M059J (cell line): ENCODE data around the gene BCL11B. TPM values are rescaled to one million over a fixed set of nuclear protein-coding genes. Genes with fewer than 3 reads are reported as not detected.
"Not testable (repeated sequence)": the region's sequence is repeated elsewhere in the genome, so short reads cannot be mapped to it uniquely, and the experiment has no call there.

Source experiments
- DNase-seq: peaks from one replicate; pipeline ENCODE4 v3.0.0-alpha.2; 2012; ENCODE audit warnings: low read depth
- total RNA-seq: library from RNA; depleted of rRNA; stranded (reverse); fragments of >200 nt; shearing (Covaris generic); gene quantifications from 2 replicates; pipeline ENCODE4 v1.2.3, GENCODE V29; 2014

Gene BCL11B
- total RNA-seq, 1 experiment from 2014 or later = 0.02 TPM

DNA sequence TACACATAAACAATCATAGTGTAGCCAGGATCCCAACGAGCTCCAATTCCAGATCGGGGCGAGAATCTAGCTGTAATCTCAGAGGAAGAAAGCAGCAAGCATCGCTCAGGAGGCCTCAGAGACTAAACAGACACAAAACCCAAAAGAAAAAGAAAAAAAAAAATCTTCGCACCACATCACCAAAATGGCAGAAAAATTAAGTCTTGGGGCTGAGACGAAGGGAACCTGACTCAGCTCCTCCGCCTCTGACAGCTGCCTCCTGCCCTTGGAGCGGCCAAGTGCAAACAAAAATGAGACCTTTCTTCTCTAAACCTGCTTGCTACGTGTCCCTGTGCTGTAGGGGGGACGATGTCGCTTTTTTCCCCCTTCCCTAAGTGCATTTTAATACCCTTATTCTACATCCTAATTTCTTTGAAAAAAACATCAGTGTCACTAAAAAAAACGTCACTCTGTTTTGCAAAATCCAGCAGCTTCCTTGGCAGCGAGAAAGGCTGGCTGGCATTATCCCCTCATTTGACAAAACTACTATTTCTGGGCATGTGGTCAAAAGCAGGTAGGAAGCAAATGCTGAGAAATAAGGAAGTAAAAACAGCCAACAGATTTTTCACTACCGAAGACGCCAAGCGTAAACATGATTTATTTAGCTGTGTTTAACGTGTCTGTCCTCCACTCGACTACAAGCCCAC lies 30.5 kb downstream of the BCL11B start:
- no peak for DNase-seq

DNA sequence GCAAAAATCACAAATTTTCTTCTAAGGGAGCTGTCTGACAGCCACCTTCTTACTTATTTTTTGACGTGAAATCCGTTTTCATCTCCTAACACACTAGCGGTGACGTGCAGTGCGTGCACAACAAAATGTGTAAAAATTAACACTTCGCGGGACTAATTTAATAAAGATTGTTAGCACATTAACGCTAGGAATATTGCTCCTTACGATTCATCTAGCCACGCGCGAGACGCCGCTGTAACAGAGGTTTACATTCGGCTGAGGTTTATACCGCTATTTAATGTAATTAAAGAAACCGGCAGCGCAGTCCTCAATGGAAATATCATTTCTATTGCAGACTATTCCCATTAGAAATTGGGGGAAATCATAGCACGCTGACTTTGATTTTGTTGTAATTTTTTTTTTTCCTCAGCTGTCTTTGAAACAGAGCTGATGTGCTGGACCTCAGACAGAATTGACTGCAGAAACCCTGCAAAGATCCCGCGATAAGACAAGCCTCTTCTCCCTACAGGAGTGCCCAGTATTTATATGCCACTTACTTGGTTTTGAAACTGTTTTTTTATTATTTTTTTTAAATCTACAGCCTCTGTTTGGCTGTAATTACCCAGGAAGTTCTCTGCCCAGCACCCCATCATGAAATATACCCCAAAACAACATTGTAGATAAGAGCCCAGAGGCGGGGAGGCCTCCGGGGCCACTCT lies 31.2 kb downstream of the BCL11B start:
- no peak for DNase-seq

DNA sequence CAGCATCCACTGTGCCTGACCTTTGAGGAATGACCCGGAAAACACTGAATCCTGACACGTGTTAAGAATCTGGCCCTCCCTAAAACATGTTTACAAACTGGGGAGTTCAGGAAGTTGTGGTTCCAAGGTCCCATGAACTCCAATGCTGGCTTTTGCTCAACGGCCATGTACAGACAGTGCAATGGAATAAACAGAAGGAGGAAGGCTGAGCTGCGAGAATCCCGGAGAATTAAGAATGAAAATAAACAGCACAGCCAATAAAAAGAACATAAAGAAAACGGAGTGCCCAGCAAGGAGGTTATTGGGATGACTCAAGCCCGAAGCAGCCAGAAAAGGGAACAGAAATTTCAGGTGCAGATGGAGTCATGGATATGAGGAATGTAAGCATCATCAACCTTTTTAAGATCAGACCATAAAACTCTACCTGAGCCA lies 32.3 kb downstream of the BCL11B start:
- peak; percentile 3 for DNase-seq

DNA sequence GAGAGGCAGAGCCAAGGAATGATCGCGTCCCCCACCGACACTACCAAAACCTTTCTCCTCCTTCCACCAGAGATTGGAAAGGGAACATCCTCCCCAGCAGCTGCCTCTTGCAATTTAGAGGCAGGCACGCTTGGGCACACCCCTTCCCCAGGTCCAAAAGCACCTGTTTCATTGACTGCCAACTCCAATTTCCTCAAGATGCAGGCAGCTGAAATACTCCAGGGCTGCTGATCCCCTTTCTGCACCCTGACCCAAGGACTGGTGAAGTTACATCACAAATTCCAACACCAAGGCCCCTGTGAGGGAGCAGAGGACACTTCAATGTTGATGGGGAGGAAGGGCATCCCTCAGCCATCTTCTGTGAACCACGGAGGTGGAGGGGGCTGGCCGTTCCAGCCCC lies 33.8 kb downstream of the BCL11B start:
- no peak for DNase-seq

DNA sequence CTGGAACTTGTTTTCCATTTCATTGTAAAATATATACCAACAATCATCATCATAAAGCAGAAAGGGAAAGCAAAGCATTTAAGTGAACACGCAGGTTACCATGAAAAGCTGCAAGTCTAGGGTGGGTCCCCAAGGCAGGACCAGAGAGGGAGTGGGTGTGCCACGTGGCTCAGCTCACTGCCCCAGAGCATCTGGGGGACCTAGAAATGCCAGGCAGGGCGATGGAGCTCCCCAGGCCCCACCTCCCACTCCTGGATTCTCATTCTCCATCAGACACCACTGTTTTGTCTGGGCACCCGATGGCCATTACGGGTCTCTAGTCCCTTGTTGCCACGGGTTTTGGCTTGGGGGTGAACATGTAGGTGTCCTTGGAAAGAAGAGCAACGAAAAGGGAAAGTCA lies 34.7 kb downstream of the BCL11B start:
- DNase-seq = no peak

DNA sequence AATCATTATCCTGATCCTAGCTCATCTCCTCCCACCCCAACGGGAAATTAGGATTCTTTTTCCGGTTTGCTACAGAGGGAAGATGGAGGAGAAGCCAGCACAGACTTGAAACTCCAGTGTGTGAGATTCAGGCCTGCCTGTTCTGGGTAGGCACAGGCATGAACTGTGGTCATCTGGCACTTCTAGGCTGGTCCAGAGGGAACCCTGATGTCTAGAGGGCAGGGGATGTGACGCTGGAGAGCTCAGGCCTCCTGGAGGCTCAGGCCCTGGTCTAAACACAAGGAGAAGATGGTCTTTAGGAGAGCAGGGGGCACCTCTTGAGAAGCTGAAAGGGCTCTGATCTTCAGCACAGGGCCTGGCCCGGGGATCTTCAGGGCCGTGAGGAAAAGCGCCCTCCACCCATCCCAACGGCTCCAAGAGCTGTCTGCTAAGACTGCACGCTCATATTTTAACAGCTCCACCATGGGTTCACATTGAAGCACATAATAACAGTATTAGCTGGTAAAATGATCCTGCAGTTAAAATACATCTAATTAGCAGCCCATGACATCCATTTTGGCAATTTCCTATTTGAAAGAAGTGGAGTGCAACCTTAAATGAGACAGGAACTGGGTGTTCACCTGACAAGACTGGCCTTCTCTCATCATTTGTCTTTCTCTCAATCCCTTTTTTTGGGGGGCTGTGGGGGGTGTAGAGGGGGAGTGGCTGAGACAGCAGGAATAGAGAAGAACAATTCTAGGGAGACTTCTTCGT lies 35.4 kb downstream of the BCL11B start:
- DNase-seq = no peak

DNA sequence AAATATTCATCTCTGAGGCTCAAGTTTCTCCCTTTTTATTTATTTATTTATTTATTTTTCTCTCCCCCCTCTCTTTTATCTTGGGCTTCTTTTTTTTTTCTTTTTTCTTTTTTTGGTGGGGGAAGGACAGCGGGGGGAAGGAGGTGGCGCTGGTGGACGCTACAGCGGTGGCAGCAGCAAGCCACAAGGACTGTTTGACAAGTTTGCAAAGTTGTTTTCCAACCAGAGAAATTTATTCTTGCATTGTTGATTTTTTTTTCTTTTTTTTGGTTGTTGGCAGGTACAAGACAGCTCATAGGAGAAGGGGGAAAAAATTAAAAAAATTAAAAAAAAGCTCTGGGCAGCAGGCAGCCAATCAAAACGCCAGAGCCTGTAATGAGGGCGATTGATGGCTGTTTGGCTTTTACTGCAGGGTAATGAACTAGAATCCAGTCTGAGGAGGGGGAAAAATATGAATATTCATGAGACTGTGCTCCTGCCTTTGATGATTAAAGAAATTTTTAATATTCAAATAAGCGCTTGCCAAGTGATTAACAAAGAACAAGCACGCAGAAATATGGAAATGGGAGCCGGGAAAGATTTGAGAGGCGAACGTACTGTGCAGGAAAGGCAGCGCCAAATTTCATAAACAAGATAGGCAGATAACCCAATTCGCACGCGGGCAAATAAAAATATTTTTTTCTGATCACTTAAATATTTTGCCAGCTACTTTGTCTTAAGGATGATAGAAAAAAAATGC lies 36.2 kb downstream of the BCL11B start:
- DNase-seq = no peak

DNA sequence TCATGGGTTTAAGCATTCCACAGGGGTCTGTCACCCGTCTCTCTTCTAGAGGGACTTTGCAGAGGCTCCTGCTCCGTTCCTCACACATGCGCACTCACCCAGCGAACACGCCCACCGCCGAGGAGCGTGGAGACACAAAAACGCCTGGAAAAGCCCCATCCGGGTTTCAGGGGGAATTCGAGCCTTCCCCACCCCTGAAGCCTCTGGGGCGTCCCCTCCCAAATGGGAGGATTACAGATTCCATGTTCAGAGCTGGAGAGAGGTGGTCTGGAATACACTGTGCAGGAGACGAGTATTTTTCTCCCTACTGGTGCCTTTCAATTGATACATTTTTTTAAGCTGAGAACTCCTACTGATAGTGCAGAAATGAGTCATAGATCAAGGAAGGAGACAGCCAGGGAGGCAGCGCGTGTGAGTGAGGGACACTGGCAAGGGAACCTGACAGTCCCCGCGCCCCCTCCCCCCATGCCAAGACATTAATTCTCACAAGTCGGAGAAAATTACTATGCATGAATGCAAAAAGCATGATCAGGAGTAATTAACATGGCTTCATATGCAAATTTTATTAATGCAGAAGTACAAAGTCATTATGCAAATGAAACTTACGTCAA lies 36.9 kb downstream of the BCL11B start:
- no peak for DNase-seq

DNA sequence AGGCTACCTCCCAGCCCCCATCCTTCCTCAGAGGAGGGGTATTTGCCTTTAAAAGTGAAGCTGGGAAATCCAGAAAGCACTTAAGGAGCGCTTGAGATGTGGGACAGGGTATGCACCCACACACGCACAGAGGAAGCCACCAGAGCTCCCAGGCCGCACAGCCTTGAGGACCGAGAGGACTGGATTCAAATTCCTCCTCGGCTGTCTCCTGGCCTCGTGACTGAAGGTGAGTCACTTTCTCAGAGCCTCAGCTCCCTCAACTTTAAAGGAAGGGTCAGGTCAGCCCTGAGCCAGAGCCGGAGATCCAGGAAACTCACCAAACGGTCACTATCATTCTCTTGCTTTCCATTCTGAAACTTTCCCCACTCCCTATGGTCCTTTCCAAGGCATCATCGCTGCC lies 37.6 kb downstream of the BCL11B start:
- no peak for DNase-seq

DNA sequence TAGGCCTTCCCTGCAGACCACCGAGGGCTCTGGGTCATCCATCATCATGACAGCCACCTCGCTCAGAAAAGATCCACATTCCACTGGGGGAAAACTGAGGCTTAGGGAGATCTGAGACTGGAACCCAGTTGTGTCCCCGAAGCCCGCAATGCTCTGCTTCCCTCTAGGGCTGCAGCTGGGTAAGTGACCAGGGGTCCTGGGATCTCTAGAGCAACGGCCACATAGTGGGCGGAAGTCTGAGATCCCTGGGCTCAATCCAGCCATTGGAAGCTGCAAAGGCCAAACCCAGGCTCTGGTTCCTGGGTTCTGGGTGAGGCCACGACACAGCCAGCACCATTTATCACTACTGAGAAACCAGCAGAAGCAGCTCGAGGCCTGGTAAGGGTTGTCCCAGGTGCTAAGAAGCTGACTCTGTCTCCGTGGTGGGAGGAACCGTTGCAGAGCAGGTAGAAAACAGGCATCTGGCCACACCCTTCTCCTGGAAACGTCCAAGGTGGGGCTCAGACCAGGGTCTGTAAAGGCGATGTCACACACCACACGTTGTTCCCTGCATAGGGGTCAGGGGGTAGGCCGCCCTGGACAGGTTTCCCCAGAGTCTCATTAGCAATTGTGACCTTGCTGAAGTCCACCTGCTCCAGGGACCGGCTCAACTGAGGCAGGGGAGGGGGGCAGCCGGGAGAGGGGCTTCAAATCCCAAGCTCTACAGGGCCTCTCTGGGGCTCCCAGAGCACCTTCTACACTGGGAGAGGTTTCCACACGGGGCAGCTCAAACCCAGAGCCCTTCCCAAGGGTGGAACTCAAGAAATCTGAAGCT lies 38.6 kb downstream of the BCL11B start:
- no peak for DNase-seq

DNA sequence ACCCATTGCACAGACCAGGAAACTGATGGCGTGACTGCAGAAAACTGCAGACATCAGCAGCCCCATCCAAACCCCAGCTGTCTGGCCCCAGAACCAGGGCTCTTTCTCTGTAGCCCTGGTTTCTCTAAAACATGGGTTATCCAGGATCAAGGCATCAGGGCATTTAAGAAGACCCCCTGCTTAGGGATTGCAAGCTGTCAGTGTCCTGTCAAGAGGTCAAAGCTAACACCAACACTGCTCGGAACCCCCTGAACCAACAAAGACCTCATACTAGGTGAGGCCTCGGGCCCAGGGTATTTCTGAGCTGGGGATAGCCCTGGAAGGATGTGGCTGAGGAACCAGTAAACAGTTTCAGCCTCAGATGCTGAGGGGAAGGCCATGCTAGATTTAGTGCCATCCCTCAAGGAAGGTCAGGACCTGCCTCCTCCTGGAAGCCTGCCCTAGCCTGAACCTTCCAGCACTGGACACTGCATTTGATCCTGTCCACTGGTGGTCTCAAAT lies 39.2 kb downstream of the BCL11B start:
- DNase-seq = no peak

DNA sequence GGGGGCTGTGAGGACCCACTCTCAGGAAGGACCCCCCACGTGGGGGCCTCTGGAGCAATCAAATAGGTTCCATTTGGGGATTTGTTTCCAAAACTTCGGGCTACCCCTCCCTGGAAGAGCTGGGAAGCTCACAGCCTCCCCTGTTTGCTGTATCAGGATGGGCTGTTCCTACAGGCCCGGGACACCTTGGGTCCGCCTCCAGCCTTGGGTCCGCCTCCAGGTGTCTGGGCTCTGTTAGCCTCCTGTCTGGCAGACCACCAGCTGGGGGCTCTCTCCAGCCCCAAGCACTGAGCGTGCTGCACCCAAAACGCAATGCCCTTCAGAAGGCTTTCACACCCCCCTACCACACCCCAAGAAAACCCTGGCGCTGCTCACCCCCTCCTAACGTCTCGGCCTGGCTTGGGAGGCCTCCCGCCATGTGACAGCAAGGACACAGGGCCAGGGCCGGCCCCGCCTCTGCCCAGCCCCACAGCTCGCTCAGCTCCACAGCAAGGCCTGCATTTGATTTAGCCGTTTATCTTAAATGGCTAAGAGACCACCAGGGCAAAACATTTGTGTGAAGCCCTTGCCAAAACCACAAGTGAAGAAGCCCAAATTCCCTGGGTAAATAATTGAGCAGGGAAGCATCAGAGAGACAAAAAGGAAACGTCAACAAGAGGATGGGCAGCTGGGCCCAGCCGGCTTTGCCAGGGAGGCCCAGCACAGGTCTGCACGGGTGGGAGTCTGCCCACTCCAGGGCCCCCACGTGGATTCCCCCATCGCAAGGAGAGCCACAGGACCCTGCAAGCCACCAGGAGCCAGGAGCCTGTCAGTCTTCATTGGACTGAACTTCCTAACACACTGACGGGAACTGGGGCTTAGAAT lies 39.9 kb downstream of the BCL11B start:
- DNase-seq = no peak

DNA sequence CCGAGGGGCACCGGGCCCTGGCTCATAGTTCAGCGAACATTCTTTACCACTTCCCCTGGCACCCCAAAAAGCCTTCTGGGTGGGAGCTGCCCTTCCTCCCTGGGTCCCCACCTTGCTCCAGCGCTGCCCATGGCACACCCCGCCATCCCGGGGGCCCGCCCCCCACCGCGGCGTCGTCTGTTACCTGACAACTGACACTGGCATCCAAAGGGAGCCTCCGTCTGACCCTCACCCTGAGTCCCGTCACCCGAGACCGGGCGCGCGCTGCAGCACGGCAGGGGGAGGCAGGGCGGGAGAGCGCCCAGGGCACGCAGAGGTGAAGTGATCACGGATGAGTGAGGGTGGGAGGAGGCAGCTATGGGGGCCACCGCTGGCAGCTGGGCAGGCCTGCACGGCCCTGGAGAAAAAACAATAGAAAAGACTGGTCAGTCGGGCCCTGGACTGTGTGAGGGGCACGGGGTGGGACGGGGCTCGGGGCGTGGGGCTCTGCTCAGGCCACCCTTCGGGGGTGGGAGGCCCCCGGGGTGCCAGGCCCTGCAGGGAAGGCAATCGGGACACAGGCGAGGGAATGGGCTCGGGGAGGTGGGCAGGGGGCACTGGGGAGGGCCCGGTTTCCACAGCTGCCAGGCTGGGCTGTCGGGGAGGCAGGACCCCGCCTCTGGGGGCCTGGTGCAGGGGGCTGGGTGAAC lies 40.7 kb downstream of the BCL11B start:
- DNase-seq = no peak

DNA sequence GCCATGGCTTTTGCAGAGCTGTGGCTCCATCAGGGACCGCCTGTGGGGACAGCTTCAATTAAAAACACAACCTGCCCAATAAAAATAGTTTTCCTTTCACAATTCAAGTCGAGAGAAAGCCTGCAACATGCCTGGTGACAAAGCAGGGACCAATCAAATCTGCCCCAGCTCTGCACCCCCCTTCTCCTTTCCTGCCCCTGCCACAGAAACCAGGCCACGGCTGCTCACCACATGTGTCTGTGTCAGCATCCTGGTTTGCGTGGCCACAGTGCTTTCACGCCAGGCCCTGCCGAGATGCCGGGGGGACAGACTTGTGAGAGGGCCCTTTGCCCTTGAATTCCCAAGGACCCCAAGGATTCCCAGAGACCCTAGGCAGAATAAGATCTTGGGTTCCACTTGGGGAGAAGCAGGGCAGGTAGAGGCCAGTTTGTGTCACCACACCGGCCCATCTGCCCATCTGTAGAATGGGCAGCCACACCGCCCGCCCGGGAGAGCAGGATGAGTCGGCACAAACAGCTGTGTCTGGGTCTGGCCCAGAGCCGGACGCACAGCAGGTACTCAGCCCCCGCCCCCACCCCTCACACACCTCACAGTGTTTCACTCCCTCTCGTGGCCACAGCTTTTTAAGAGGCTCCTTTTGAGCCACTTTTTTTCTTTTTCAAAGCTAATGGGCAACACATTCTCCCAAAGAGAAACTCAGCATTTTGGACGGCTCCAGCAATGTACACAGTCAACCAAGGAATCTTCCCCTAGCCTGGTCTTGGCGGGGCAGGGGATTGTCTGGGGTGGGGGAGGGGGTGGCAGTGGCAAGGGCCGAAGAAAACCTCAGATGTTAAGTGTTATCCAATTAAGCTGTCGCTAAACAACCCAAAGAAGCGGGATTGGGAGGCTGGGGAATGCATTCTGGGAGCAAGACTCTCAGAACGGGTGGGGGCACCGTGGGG lies 41.5 kb downstream of the BCL11B start:
- no peak for DNase-seq

DNA sequence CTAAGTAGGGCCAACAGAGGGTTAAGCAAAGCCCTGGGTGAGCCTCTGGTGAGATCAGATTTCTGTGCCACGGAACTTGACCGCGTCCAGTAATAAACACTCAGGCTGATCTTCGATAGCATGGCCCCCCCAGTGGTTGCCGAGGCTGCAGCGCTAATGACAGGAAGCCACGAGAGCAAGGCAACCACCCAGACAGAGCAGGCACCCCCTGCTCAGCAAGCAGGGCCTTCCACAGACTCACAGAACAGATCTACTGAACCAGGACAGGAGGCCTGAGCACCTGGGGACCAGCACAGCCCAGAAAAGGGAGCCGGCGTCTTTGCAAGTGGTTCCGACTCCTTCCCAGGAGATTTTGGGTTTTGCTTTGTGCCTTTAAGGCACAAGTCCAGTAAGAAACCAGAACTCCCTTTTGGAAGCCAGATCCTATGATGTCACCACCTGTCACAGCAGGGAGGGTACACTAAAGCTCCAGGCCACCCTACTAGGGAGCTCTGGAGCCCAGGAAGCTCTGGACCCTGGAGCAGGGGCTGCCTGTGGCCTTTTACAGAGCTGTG lies 42.3 kb downstream of the BCL11B start:
- DNase-seq = no peak

DNA sequence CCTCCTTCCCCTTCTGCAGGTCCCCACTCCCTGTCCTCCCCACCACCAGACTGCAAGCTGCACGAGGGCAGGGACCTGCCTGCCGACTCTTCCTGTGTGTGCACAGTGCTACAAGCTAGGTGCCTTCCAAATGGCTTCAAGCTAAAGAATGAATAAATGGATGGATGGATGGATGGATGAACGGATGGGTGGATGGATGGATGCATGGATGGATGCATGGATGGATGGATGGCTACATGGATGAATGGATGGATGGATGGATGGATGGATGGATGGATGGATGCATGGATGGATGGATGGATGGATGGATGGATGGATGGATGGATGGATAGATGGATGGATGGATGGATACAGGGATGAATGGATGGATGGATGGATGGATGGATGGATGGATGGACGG lies 43.2 kb downstream of the BCL11B start:
- not testable (repeated sequence) for DNase-seq

DNA sequence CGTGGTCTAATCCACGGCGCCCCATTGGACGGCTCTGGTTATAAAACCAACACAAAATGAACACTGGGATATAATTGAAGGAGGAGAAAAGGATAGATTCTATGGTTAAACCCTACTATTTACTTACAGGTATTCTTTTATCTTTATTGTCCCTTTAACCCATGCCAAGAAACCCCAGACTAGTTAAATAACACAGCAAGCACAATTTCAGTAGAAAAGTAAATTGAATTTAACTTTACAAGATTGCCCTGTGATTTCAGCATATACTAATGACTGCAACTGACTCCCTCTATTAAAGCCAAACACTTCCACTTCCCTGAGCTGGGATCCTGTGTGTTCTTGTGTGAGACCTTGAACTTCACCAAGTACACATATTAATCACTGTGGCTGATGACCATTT lies 45.3 kb downstream of the BCL11B start:
- DNase-seq = no peak
